Measurements from ENCODE around the gene CS. TPM values are rescaled to one million over a fixed set of nuclear protein-coding genes. Genes with fewer than 3 reads are reported as not detected.
"Not testable (repeated sequence)": the region's sequence is repeated elsewhere in the genome, so short reads cannot be mapped to it uniquely, and the experiment has no call there.

CS gene
- polyA plus RNA-seq, 4 donors: 94.6 to 138 (median 117) TPM

GRCh38 chr12:56286044-56286830 lies 13.9 kb downstream of the CS start:
- Histone ChIP-seq H3K9me3 (ENCODE audit: control insufficient read depth in 2 of 2, insufficient read depth in 1 of 2, low read depth in 1 of 2, low read length in 1 of 2) (no peaks in the 10 kb centered on the region), H3K4me3 (ENCODE audit: low read depth in 1 of 3, low read length in 3 of 3) (no peak overlapping the region), H3K36me3 (ENCODE audit: control insufficient read depth in 3 of 3, insufficient read depth in 2 of 3, low read depth in 1 of 3, low read length in 3 of 3) (peaks cover 12 to 56% (median 19%) of the 10 kb centered on the region in 3 donors), H3K27me3 (ENCODE audit: control insufficient read depth in 3 of 3, insufficient read depth in 3 of 3, low read length in 3 of 3) (no peaks in the 10 kb centered on the region), H3K27ac (ENCODE audit: low read depth in 1 of 3, low read length in 2 of 3) (no peak overlapping the region), H3K4me1 (ENCODE audit: control insufficient read depth in 3 of 3, insufficient read depth in 2 of 3, low read depth in 1 of 3, low read length in 2 of 3) (peaks cover 0 to 3% (median 0%) of the 10 kb centered on the region in 3 donors)
- WGBS, 3 donors: 42 to 49% (median 49%) methylated on average over 4 of the region's 4 CpGs
- FAIRE-seq: no peak
- no peak for DNase-seq

GRCh38 chr12:56284263-56284662 lies 15.9 kb downstream of the CS start:
- H3K9me3 ChIP-seq (ENCODE audit: control insufficient read depth in 2 of 2, insufficient read depth in 1 of 2, low read depth in 1 of 2, low read length in 1 of 2); H3K27ac ChIP-seq (ENCODE audit: low read depth in 1 of 3, low read length in 2 of 3); H3K4me3 ChIP-seq (ENCODE audit: low read depth in 1 of 3, low read length in 3 of 3); FAIRE-seq; DNase-seq; H3K4me1 ChIP-seq (ENCODE audit: control insufficient read depth in 3 of 3, insufficient read depth in 2 of 3, low read depth in 1 of 3, low read length in 2 of 3); H3K27me3 ChIP-seq (ENCODE audit: control insufficient read depth in 3 of 3, insufficient read depth in 3 of 3, low read length in 3 of 3): not testable (repeated sequence)
- H3K36me3 ChIP-seq (ENCODE audit: control insufficient read depth in 3 of 3, insufficient read depth in 2 of 3, low read depth in 1 of 3, low read length in 3 of 3): peaks cover 16 to 59% (median 18%) of the 10 kb centered on the region in 3 donors
- 90 to 94% (median 93%) methylated on average over 5 of the region's 5 CpGs for WGBS, 3 donors

- H3K4me3 ChIP-seq (ENCODE audit: low read depth in 1 of 3, low read length in 3 of 3): no peak overlapping the region
- H3K36me3 ChIP-seq (ENCODE audit: control insufficient read depth in 3 of 3, insufficient read depth in 2 of 3, low read depth in 1 of 3, low read length in 3 of 3): peaks cover 16 to 69% (median 25%) of the 10 kb centered on the region in 3 donors
- H3K27ac ChIP-seq (ENCODE audit: low read depth in 1 of 3, low read length in 2 of 3): no peak overlapping the region
- FAIRE-seq: no peak
- no peak for DNase-seq
- no peaks in the 10 kb centered on the region for H3K9me3 ChIP-seq (ENCODE audit: control insufficient read depth in 2 of 2, insufficient read depth in 1 of 2, low read depth in 1 of 2, low read length in 1 of 2)
- H3K27me3 ChIP-seq (ENCODE audit: control insufficient read depth in 3 of 3, insufficient read depth in 3 of 3, low read length in 3 of 3): no peaks in the 10 kb centered on the region
- peaks cover 0 to 3% (median 0%) of the 10 kb centered on the region in 3 donors for H3K4me1 ChIP-seq (ENCODE audit: control insufficient read depth in 3 of 3, insufficient read depth in 2 of 3, low read depth in 1 of 3, low read length in 2 of 3)
- WGBS, 3 donors: 95 to 97% (median 96%) methylated on average over 2 of the region's 2 CpGs
Measured at GRCh38 chr12:56282579-56282978, 17.6 kb downstream of the CS start.

- peaks cover 16 to 69% (median 24%) of the 10 kb centered on the region in 3 donors for H3K36me3 ChIP-seq (ENCODE audit: control insufficient read depth in 3 of 3, insufficient read depth in 2 of 3, low read depth in 1 of 3, low read length in 3 of 3)
- no peak overlapping the region for H3K4me3 ChIP-seq (ENCODE audit: low read depth in 1 of 3, low read length in 3 of 3)
- no peak for FAIRE-seq
- H3K27me3 ChIP-seq (ENCODE audit: control insufficient read depth in 3 of 3, insufficient read depth in 3 of 3, low read length in 3 of 3): no peaks in the 10 kb centered on the region
- peaks cover 0 to 3% (median 0%) of the 10 kb centered on the region in 3 donors for H3K4me1 ChIP-seq (ENCODE audit: control insufficient read depth in 3 of 3, insufficient read depth in 2 of 3, low read depth in 1 of 3, low read length in 2 of 3)
- no peak for DNase-seq
- WGBS, 3 donors: 82 to 92% (median 87%) methylated on average over 6 of the region's 6 CpGs
- H3K27ac ChIP-seq (ENCODE audit: low read depth in 1 of 3, low read length in 2 of 3): no peak overlapping the region
- H3K9me3 ChIP-seq (ENCODE audit: control insufficient read depth in 2 of 2, insufficient read depth in 1 of 2, low read depth in 1 of 2, low read length in 1 of 2): no peaks in the 10 kb centered on the region
Measured at GRCh38 chr12:56282030-56282429, 18.1 kb downstream of the CS start.

- Histone ChIP-seq H3K9me3 (ENCODE audit: control insufficient read depth in 2 of 2, insufficient read depth in 1 of 2, low read depth in 1 of 2, low read length in 1 of 2) (no peaks in the 10 kb centered on the region), H3K27ac (ENCODE audit: low read depth in 1 of 3, low read length in 2 of 3) (no peak overlapping the region), H3K36me3 (ENCODE audit: control insufficient read depth in 3 of 3, insufficient read depth in 2 of 3, low read depth in 1 of 3, low read length in 3 of 3) (peaks cover 14 to 76% (median 20%) of the 10 kb centered on the region in 3 donors), H3K4me1 (ENCODE audit: control insufficient read depth in 3 of 3, insufficient read depth in 2 of 3, low read depth in 1 of 3, low read length in 2 of 3) (no peaks in the 10 kb centered on the region), H3K27me3 (ENCODE audit: control insufficient read depth in 3 of 3, insufficient read depth in 3 of 3, low read length in 3 of 3) (no peaks in the 10 kb centered on the region), H3K4me3 (ENCODE audit: low read depth in 1 of 3, low read length in 3 of 3) (no peak overlapping the region)
- DNase-seq: no peak
- no peak for FAIRE-seq
Measured at GRCh38 chr12:56280849-56281248, 19.3 kb downstream of the CS start.

GRCh38 chr12:56278905-56279304 lies 21.2 kb downstream of the CS start:
- no peak for FAIRE-seq
- Histone ChIP-seq H3K9me3 (ENCODE audit: control insufficient read depth in 2 of 2, insufficient read depth in 1 of 2, low read depth in 1 of 2, low read length in 1 of 2) (no peaks in the 10 kb centered on the region), H3K4me1 (ENCODE audit: control insufficient read depth in 3 of 3, insufficient read depth in 2 of 3, low read depth in 1 of 3, low read length in 2 of 3) (no peaks in the 10 kb centered on the region), H3K4me3 (ENCODE audit: low read depth in 1 of 3, low read length in 3 of 3) (no peak overlapping the region), H3K27me3 (ENCODE audit: control insufficient read depth in 3 of 3, insufficient read depth in 3 of 3, low read length in 3 of 3) (no peaks in the 10 kb centered on the region), H3K36me3 (ENCODE audit: control insufficient read depth in 3 of 3, insufficient read depth in 2 of 3, low read depth in 1 of 3, low read length in 3 of 3) (peaks cover 20 to 79% (median 24%) of the 10 kb centered on the region in 3 donors), H3K27ac (ENCODE audit: low read depth in 1 of 3, low read length in 2 of 3) (no peak overlapping the region)
- 94 to 97% (median 97%) methylated on average over 3 of the region's 3 CpGs for WGBS, 3 donors
- DNase-seq: no peak

- FAIRE-seq: no peak
- peaks cover 13 to 64% (median 30%) of the 10 kb centered on the region in 3 donors for H3K36me3 ChIP-seq (ENCODE audit: control insufficient read depth in 3 of 3, insufficient read depth in 2 of 3, low read depth in 1 of 3, low read length in 3 of 3)
- H3K27me3 ChIP-seq (ENCODE audit: control insufficient read depth in 3 of 3, insufficient read depth in 3 of 3, low read length in 3 of 3): no peaks in the 10 kb centered on the region
- no peaks in the 10 kb centered on the region for H3K9me3 ChIP-seq (ENCODE audit: control insufficient read depth in 2 of 2, insufficient read depth in 1 of 2, low read depth in 1 of 2, low read length in 1 of 2)
- no peak overlapping the region for H3K27ac ChIP-seq (ENCODE audit: low read depth in 1 of 3, low read length in 2 of 3)
- H3K4me1 ChIP-seq (ENCODE audit: control insufficient read depth in 3 of 3, insufficient read depth in 2 of 3, low read depth in 1 of 3, low read length in 2 of 3): no peaks in the 10 kb centered on the region
- no peak overlapping the region for H3K4me3 ChIP-seq (ENCODE audit: low read depth in 1 of 3, low read length in 3 of 3)
- 94 to 100% (median 94%) methylated on average over 2 of the region's 2 CpGs for WGBS, 3 donors
- no peak for DNase-seq
Measured at GRCh38 chr12:56274299-56274698, 25.8 kb downstream of the CS start.

- DNase-seq; H3K9me3 ChIP-seq (ENCODE audit: control insufficient read depth in 2 of 2, insufficient read depth in 1 of 2, low read depth in 1 of 2, low read length in 1 of 2); H3K4me3 ChIP-seq (ENCODE audit: low read depth in 1 of 3, low read length in 3 of 3); H3K4me1 ChIP-seq (ENCODE audit: control insufficient read depth in 3 of 3, insufficient read depth in 2 of 3, low read depth in 1 of 3, low read length in 2 of 3); H3K27ac ChIP-seq (ENCODE audit: low read depth in 1 of 3, low read length in 2 of 3); H3K27me3 ChIP-seq (ENCODE audit: control insufficient read depth in 3 of 3, insufficient read depth in 3 of 3, low read length in 3 of 3); FAIRE-seq: not testable (repeated sequence)
- 79 to 90% (median 87%) methylated on average over 2 of the region's 2 CpGs for WGBS, 3 donors
- H3K36me3 ChIP-seq (ENCODE audit: control insufficient read depth in 3 of 3, insufficient read depth in 2 of 3, low read depth in 1 of 3, low read length in 3 of 3): peaks cover 13 to 48% (median 23%) of the 10 kb centered on the region in 3 donors
Measured at GRCh38 chr12:56272468-56272867, 27.7 kb downstream of the CS start.

All from small intestine (tissue), 7 donors.